ENCODE data around the gene CDK16. TPM values are rescaled to one million over a fixed set of nuclear protein-coding genes. Genes with fewer than 3 reads are reported as not detected.
A peak's percentile ranks its signal among the peaks of the same experiment; 100 is the strongest.

The CDK16 gene
- total and polyA plus RNA-seq, 2 donors (not counting 3 experiments of a cell fraction or from before 2014, with no cell fraction given), result 99.9 to 149 TPM

GRCh38 chrX:47218920-47219815, 687 bp downstream of the CDK16 start:
- POLR2A ChIA-PET, result interaction anchor here (1.9 kb wide), 1 partner anchor 14 kb away, joined by 10 read pairs; the partner anchor contains the start of gene USP11
- H3K36me3 ChIP-seq (ENCODE audit: control insufficient read depth in 2 of 2, extremely low read depth in 1 of 2, insufficient read depth in 2 of 2, low read length in 2 of 2), result peaks cover 8 to 30% of the 10 kb centered on the region in 2 experiments
- no peaks in the 10 kb centered on the region for H3K27me3 ChIP-seq (ENCODE audit: control insufficient read depth in 2 of 2, insufficient read depth in 2 of 2, low read length in 2 of 2)
- CTCF ChIA-PET, result interaction anchor here (0.9 to 1.1 kb wide), 3 partner anchors 102 to 304 kb away, joined by 3 read pairs; no protein-coding TSS in a partner anchor
- dilution Hi-C loops (cut with MboI; ENCODE audit: extremely low pct_ligation_motif_present, low sequenced_read_pairs), result no loop called here
- DNase-seq (ENCODE audit: low read depth, low spot score) (peak; percentile 5), FAIRE-seq (peak; percentile 43)
- H3K4me1 ChIP-seq (ENCODE audit: control insufficient read depth, extremely low read depth, insufficient read depth, low read length), result peaks cover 13% of the 10 kb centered on the region
- no TSS peak for BruUV-seq (replicated peaks)
- intact Hi-C loops (cut with micrococcal nuclease), result loop anchor here (1.0 to 5.0 kb wide), 6 partner anchors 14 to 303 kb away; partner anchors contain the start of genes USP11 and ZNF41
- H3K9ac ChIP-seq (replicated peaks; ENCODE audit: extremely low read depth, insufficient read depth, low read length), result peak overlapping the region; percentile 97
- peak overlapping the region; percentile 17 for H2AFZ ChIP-seq (ENCODE audit: low read depth, low read length)
- peak overlapping the region; percentile 91 for H3K27ac ChIP-seq (ENCODE audit: insufficient read depth, low read depth, low read length)
- peak overlapping the region; percentile 49 for H3K4me2 ChIP-seq (ENCODE audit: insufficient read depth, low read length)
- H3K9me3 ChIP-seq (replicated peaks; ENCODE audit: control insufficient read depth, insufficient read depth, low read length), result no peaks in the 10 kb centered on the region
- peak overlapping the region; percentile 43 to 80 (median 73) for H3K4me3 ChIP-seq (replicated peaks in 1 of 3; ENCODE audit: insufficient read depth in 1 of 3, low read depth in 1 of 3, low read length in 3 of 3)
- no peak for TF ChIP-seq EZH2 (IDR thresholded peaks at IDR 0.05; ENCODE audit: borderline replicate concordance, low read depth, low read length, severe bottlenecking)
- TF ChIP-seq JUN (IDR thresholded peaks at IDR 0.05; ENCODE audit: borderline replicate concordance, insufficient read depth, insufficient read length, low read depth), result no peak
- no peak for TF ChIP-seq POLR2AphosphoS5 (IDR thresholded peaks at IDR 0.05; ENCODE audit: insufficient read depth, low read depth, low read length)
- no peak for TF ChIP-seq MYC (IDR thresholded peaks at IDR 0.05; ENCODE audit: low read depth, low read length)
- TF ChIP-seq FOS (IDR thresholded peaks at IDR 0.05; ENCODE audit: borderline replicate concordance, insufficient read depth, low read length), result no peak
- TF ChIP-seq, protein P1, sequence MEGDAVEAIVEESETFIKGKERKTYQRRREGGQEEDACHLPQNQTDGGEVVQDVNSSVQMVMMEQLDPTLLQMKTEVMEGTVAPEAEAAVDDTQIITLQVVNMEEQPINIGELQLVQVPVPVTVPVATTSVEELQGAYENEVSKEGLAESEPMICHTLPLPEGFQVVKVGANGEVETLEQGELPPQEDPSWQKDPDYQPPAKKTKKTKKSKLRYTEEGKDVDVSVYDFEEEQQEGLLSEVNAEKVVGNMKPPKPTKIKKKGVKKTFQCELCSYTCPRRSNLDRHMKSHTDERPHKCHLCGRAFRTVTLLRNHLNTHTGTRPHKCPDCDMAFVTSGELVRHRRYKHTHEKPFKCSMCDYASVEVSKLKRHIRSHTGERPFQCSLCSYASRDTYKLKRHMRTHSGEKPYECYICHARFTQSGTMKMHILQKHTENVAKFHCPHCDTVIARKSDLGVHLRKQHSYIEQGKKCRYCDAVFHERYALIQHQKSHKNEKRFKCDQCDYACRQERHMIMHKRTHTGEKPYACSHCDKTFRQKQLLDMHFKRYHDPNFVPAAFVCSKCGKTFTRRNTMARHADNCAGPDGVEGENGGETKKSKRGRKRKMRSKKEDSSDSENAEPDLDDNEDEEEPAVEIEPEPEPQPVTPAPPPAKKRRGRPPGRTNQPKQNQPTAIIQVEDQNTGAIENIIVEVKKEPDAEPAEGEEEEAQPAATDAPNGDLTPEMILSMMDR (IDR thresholded peaks at IDR 0.05; ENCODE audit: extremely low read depth in 1 of 2, insufficient read depth in 1 of 2, low read depth in 1 of 2, low read length in 2 of 2), result no peak
- TF ChIP-seq POLR2A (IDR thresholded peaks at IDR 0.05; ENCODE audit: low read depth, low read length), result no peak
- TF ChIP-seq, protein P2, sequence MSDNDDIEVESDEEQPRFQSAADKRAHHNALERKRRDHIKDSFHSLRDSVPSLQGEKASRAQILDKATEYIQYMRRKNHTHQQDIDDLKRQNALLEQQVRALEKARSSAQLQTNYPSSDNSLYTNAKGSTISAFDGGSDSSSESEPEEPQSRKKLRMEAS (IDR thresholded peaks at IDR 0.05; ENCODE audit: insufficient read depth, insufficient read length), result no peak
- TF ChIP-seq GATA2 (IDR thresholded peaks at IDR 0.05; ENCODE audit: insufficient read depth, insufficient read length, low read depth, low read length), result no peak
- H4K20me1 ChIP-seq (replicated peaks; ENCODE audit: control insufficient read depth, extremely low read depth, insufficient read depth, low read length), result no peaks in the 10 kb centered on the region
- H3K79me2 ChIP-seq (ENCODE audit: control insufficient read depth, insufficient read depth, low read length), result peaks cover 42% of the 10 kb centered on the region
- no peaks in the 10 kb centered on the region for H3K9me1 ChIP-seq (replicated peaks; ENCODE audit: control insufficient read depth, extremely low read depth, insufficient read depth, low read length)

Data from endothelial cell of umbilical vein (primary cell).